Large intestine (tissue), 12 donors: ENCODE data around the gene NUDT7. TPM values are rescaled to one million over a fixed set of nuclear protein-coding genes. Genes with fewer than 3 reads are reported as not detected.

ENCODE experiments used
- DNase-seq, 2 donors: peaks; one replicate each; pipeline versions ENCODE4 v3.0.0 to v3.0.0-alpha.2; 2013
- H3K27ac ChIP-seq: one replicate; pipeline ENCODE4 v1.5.1; 2013; ENCODE audit warnings: low read length
- H3K27me3 ChIP-seq: 2 replicates; pipeline ENCODE4 v1.6.1; 2013; ENCODE audit warnings: low read length; ENCODE audit not compliant: control insufficient read depth, insufficient read depth
- H3K36me3 ChIP-seq: 2 replicates; pipeline ENCODE4 v1.6.1; 2013; ENCODE audit warnings: low read length; ENCODE audit not compliant: control insufficient read depth, insufficient read depth
- H3K4me1 ChIP-seq: one replicate; pipeline ENCODE4 v1.6.1; 2013; ENCODE audit warnings: low read length; ENCODE audit not compliant: control insufficient read depth, insufficient read depth
- H3K4me3 ChIP-seq: one replicate; pipeline ENCODE4 v1.5.1; 2013; ENCODE audit warnings: low read length
- H3K9me3 ChIP-seq: one replicate; pipeline ENCODE4 v1.6.1; 2013; ENCODE audit warnings: mild to moderate bottlenecking, low read depth, low read length, moderate library complexity; ENCODE audit not compliant: control insufficient read depth
- WGBS: methylation state at CpG from one replicate; pipeline ENCODE4 v1.1.5; 2013; ENCODE audit warnings: low lambda C conversion rate; ENCODE audit not compliant: insufficient coverage; 5-methylcytosine and 5-hydroxymethylcytosine counted together
- long read RNA-seq, 11 donors: transcript quantifications; one replicate each; lab custom pipeline, GENCODE V29; 2026
- polyA plus RNA-seq: library from polyadenylated mRNA; unstranded; fragments of 120-200 nt; gene quantifications from one replicate; pipeline ENCODE4 v1.2.1, GENCODE V29; 2013

Gene NUDT7
- polyA plus RNA-seq = 14.2 TPM
- long read RNA-seq, donor 1, partial matches to known transcripts = 0 of 2 reads
- long read RNA-seq, donor 1, other reads (novel, unspliced or antisense) = 0 of 2 reads
- long read RNA-seq, donor 2, partial matches to known transcripts = 0 of 7 reads
- long read RNA-seq, donor 2, other reads (novel, unspliced or antisense) = 0 of 7 reads
- long read RNA-seq, donor 3 = 0 reads
- long read RNA-seq, donor 4, partial matches to known transcripts = 0 of 1 reads
- long read RNA-seq, donor 4, other reads (novel, unspliced or antisense) = 0 of 1 reads
- long read RNA-seq, donor 5, partial matches to known transcripts = 0 of 2 reads
- long read RNA-seq, donor 5, other reads (novel, unspliced or antisense) = 0 of 2 reads
- long read RNA-seq, donor 6, transcript NUDT7-202 (3 exons, 930 nt) = major isoform, 5 of 6 reads
- long read RNA-seq, donor 6, partial matches to known transcripts = 0 of 6 reads
- long read RNA-seq, donor 6, other reads (novel, unspliced or antisense) = 0 of 6 reads
- long read RNA-seq, donor 7, partial matches to known transcripts = 0 of 2 reads
- long read RNA-seq, donor 7, other reads (novel, unspliced or antisense) = 0 of 2 reads
- long read RNA-seq, donor 8, partial matches to known transcripts = 0 of 9 reads
- long read RNA-seq, donor 8, other reads (novel, unspliced or antisense) = 0 of 9 reads
- long read RNA-seq, donor 9, partial matches to known transcripts = 0 of 3 reads
- long read RNA-seq, donor 9, other reads (novel, unspliced or antisense) = 0 of 3 reads
- long read RNA-seq, donor 10, transcript NUDT7-202 (3 exons, 930 nt) = major isoform, 6 of 11 reads
- long read RNA-seq, donor 10, partial matches to known transcripts = 0 of 11 reads
- long read RNA-seq, donor 10, other reads (novel, unspliced or antisense) = 0 of 11 reads
- long read RNA-seq, donor 11, partial matches to known transcripts = 0 of 6 reads
- long read RNA-seq, donor 11, other reads (novel, unspliced or antisense) = 0 of 6 reads

DNA sequence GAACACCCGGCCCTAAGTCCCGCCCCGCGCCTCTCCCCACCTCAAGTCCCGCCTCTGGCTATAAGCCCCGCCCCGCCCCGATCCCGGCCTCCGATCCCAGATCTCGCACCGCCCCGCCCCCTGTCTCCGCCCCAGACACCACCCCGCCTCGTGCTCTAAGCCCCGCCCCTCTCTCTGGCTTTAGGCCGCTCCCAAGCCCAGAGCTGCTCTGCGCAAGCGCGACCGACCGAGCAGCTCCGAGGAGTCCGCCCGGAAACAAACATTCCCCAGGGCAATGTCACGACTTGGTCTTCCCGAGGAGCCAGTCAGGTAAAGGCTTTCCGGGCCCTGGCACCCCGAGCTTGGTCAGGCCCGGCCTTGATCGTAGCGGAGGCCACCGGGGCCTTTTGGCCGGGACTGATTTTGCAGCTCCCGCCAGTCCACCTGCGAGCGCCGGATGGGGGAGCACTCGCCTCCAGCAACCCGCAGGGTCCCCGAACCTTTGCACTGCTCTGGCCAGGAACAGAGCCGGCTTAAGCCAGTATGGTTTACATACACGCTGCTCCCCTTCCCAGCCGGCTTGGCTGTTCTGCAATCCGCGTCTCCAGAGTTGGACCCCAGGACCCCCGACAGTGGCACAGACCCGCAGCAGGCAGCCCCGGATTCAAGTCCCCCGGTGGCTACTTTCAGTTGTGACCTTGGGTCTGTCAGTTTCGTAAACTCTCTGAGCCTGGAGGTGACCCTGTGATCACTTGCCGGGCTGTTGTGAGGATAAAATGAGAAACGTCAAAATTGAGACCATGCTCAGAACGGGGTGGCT lies at the start of gene NUDT7:
Gene NUDT7 (plus strand): TSS at position 206 of the 799 bp plus-strand sequence. CDS start 69 bp downstream, at position 275.
- Histone ChIP-seq H3K4me3 (peak within 1 kb of the TSS; percentile 56), H3K9me3 (no peaks in the 10 kb centered on the region), H3K27ac (peak within 1 kb of the TSS; percentile 67), H3K36me3 (no peaks in the 10 kb centered on the region), H3K27me3 (no peaks in the 10 kb centered on the region), H3K4me1 (peaks cover 5% of the 10 kb centered on the region)
- DNase-seq = peak; percentile 97 to 98
- WGBS = no CpG with 5 or more reads among the region's 55 CpGs

DNA sequence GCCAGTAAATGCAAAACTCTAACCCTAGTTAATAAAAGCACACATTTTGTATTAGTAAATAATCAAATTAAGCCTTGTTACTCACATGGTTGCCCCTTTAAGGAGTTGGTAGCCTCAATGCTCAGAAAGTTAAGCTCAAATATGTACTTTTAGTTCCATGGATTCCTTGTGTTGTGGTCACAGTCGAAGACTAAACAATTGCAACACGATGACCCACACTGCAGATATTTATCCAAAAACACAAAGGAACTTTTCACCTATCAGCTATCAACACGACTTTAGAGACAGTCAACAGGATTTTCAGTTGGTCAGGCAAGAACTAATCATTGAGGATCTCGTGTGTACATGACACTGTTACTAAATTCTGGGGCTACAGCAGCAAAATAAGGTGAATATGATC lies 47.4 kb upstream of the NUDT7 start:
- WGBS = no CpG with 5 or more reads among the region's 4 CpGs
- no peak overlapping the region for H3K27ac ChIP-seq
- DNase-seq = no peak
- H3K9me3 ChIP-seq = no peaks in the 10 kb centered on the region
- no peaks in the 10 kb centered on the region for H3K36me3 ChIP-seq
- peaks cover 2% of the 10 kb centered on the region for H3K27me3 ChIP-seq
- no peaks in the 10 kb centered on the region for H3K4me1 ChIP-seq
- no peak overlapping the region for H3K4me3 ChIP-seq

DNA sequence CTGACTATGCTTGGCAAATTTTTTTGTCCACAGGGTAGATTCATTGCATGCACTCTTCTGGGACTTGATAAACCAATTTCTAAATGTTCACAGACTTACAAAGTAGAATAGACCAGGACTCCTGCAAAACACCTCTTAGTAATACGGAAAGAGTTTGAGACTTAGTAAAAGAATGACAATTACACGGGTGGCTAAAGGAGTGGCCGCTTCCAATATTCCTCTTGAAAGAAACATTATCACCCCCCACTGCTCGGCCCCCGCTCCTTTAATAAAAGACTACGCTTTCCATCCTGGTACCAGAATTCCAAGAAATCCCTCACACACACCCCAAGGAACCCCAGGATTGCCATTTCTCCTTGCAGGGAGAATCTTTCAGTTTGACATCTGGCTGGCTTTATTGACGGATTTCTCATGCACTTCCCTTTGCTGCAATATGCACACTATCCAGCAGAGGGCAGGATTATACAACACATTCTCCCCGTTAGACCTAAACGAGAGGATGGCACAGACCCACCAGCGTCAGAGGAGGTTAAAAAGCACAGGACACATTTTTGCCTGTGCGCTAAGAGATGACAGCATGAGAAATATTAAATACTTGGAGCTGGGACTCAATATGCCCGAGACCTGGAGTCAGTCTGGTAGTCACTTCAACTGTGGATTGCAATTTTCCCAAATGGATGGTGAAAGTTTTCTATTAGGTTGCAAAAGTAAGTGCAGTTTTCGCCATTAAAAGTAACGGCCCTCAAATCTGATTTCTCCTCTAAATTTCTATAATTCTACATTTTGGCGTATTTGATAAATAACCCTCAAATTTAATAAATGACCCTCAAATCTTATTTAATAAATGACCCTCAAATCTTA lies 46.6 kb upstream of the NUDT7 start:
- 80% methylated on average over 2 of the region's 15 CpGs for WGBS
- Histone ChIP-seq H3K36me3 (no peaks in the 10 kb centered on the region), H3K4me1 (no peaks in the 10 kb centered on the region), H3K9me3 (no peaks in the 10 kb centered on the region), H3K4me3 (no peak overlapping the region), H3K27ac (no peak overlapping the region), H3K27me3 (peaks cover 2% of the 10 kb centered on the region)
- DNase-seq = peak; percentile 52 to 58

DNA sequence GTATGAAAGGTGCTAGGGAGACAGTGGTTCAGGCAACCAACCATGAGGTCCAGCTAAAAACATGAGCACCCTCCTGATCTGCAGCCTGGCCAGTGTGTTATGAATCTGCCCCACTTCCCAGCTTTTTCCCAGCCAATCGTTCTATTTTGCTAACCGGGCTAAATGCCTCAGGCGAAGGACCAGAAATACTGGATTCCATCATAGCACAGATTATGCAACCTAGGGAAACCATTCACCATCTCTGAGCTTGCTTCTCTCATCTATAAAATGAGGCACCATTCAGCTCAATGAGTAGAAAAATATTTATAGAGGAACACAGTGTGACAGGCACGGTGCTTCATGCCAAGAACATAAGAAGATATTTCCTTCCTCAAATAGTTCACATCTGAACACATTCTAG lies 45.2 kb upstream of the NUDT7 start:
- no CpG with 5 or more reads among the region's 4 CpGs for WGBS

DNA sequence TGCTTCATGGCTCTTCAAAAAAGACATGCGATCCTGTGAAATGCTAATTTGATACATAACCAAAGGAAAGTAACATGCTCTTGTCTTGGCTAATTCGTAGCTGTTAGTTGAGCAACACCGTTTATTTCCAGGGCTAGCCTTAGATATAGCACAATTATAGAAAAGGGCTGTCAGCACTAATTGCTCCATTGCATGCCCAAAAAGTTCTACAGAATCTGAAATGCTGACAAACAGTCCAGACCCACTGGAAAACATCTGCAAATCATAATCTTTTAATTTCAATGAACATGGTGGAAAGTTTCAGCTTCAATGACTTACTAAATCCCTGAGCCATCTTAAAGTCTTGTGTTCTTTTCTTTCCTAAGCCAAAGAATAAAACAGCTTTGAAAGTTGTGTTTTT lies 42.9 kb upstream of the NUDT7 start:
- Histone ChIP-seq H3K36me3 (no peaks in the 10 kb centered on the region), H3K9me3 (no peaks in the 10 kb centered on the region), H3K27ac (no peak overlapping the region), H3K4me1 (no peaks in the 10 kb centered on the region), H3K4me3 (no peak overlapping the region), H3K27me3 (peaks cover 2% of the 10 kb centered on the region)
- no peak for DNase-seq
- no CpG with 5 or more reads among the region's 3 CpGs for WGBS

More for the DNA sequence above, 45.2 kb upstream of the NUDT7 start:
- H3K4me1 ChIP-seq = no peaks in the 10 kb centered on the region
- H3K4me3 ChIP-seq = no peak overlapping the region
- DNase-seq = no peak
- no peaks in the 10 kb centered on the region for H3K9me3 ChIP-seq
- H3K27me3 ChIP-seq = peaks cover 2% of the 10 kb centered on the region
- no peaks in the 10 kb centered on the region for H3K36me3 ChIP-seq
- no peak overlapping the region for H3K27ac ChIP-seq

DNA sequence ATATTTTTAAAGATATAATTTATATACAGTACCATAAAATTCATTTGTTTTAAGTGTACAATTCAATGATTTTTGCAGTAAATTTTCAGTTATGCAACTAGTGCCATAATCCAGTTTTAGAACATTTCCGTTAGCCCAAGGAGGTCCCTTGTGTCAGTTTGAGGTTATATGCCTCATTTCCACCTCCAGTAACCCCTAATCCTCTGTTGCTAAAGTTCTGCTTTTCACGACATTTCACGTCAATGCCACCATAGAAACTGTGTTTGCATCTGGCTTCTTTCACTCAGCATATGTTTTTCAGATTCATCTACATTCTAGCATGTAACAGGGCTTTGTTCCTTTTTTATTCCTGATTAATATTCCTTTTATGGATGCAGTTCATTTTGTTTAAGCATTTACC lies 42.4 kb upstream of the NUDT7 start:
- Histone ChIP-seq H3K27me3 (peaks cover 2% of the 10 kb centered on the region), H3K4me3 (no peak overlapping the region), H3K27ac (no peak overlapping the region), H3K4me1 (no peaks in the 10 kb centered on the region), H3K36me3 (no peaks in the 10 kb centered on the region), H3K9me3 (no peaks in the 10 kb centered on the region)
- no peak for DNase-seq
- 67% methylated on average over 3 of the region's 3 CpGs for WGBS

DNA sequence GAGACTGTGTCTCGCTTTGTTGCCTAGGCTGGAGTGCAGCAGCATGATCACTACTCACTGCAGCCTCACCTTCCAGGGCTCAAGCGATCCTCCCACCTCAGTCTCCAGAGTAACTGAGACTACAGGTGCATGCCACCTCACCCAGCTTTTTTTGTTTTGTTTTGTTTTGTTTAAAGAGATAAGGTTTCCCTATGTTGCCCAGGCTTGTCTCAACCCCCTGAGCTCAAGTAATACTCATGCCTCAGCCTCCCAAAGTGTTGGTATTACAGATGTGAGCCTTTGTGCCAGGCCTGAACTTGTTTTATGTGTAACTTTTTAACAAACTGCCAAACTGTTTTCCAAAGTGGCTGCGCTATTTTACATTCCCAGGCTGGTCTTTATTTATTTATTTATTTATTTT lies 41.8 kb upstream of the NUDT7 start:
- no peaks in the 10 kb centered on the region for H3K9me3 ChIP-seq
- no peaks in the 10 kb centered on the region for H3K36me3 ChIP-seq
- H3K4me1 ChIP-seq = no peaks in the 10 kb centered on the region
- 100% methylated on average over 1 of the region's 3 CpGs for WGBS
- H3K27me3 ChIP-seq = no peaks in the 10 kb centered on the region
- H3K27ac ChIP-seq = no peak overlapping the region
- DNase-seq = no peak
- no peak overlapping the region for H3K4me3 ChIP-seq

DNA sequence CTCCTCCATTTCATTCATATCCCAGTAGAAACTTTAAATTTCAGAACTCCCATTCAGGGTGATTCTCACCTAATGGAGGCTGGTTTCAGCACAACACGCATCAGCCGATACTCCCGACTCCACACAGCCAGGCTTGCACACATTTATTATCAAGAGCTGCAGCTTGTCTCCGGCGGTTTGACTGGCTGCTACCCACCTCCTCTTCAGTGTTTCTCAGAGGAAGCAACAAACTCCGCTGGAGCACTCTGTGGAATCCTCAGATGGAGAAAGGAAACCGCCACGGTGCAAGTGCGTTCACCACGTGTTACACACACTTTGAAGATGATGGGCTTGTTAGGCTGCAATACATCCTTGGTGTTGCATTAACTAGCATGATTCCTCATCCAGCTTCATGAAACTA lies 39.7 kb upstream of the NUDT7 start:
- Histone ChIP-seq H3K27me3 (no peaks in the 10 kb centered on the region), H3K36me3 (no peaks in the 10 kb centered on the region), H3K27ac (no peak overlapping the region), H3K4me3 (no peak overlapping the region), H3K9me3 (no peaks in the 10 kb centered on the region), H3K4me1 (no peaks in the 10 kb centered on the region)
- no peak for DNase-seq
- WGBS = no CpG with 5 or more reads among the region's 10 CpGs

DNA sequence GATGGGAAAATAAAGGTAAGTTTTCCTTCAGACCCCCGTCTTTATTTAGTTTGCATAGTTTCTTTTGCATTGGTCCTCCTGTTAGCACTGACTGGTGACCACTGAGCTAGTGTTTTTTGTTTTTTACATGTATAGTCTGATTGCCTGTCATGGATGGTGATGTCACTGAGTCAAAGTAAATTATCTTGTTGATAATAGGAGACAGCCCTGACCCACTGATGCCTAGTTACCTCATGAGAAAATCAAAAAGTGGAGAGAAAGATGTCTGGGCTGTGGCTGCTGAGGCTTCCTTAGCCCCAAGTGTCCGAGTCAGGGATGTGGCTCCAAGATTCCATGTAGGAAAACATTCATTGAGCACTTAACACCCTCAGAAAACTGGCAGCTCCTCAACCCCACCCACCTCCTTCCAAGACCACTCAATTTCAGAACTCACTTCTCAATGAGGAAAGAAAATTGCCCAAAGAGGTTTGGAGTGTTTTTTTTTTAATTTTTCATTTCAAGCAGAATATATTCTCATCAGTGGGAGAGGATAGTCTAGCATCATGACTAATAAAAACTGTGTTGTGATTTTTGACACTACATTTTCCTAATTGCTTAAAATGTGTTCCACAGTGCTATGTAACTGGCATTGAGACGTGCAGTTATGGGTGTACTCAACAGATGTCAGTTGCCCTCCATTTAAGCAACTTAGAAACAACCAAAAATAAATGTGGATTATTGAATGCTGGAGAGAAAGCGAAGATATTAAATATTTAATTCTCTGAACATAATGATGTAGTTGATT lies 38.7 kb upstream of the NUDT7 start:
- no peaks in the 10 kb centered on the region for H3K36me3 ChIP-seq
- no peak overlapping the region for H3K27ac ChIP-seq
- H3K9me3 ChIP-seq = no peaks in the 10 kb centered on the region
- H3K4me3 ChIP-seq = no peak overlapping the region
- no peaks in the 10 kb centered on the region for H3K4me1 ChIP-seq
- no peak for DNase-seq
- 67% methylated on average over 1 of the region's 4 CpGs for WGBS
- H3K27me3 ChIP-seq = no peaks in the 10 kb centered on the region
